Measurements from ENCODE around the gene AEBP2. TPM values are rescaled to one million over a fixed set of nuclear protein-coding genes. Genes with fewer than 3 reads are reported as not detected.

Gene AEBP2
- total and polyA plus RNA-seq, 7 donors, result 5.3 to 24.6 (median 21.6) TPM

DNA sequence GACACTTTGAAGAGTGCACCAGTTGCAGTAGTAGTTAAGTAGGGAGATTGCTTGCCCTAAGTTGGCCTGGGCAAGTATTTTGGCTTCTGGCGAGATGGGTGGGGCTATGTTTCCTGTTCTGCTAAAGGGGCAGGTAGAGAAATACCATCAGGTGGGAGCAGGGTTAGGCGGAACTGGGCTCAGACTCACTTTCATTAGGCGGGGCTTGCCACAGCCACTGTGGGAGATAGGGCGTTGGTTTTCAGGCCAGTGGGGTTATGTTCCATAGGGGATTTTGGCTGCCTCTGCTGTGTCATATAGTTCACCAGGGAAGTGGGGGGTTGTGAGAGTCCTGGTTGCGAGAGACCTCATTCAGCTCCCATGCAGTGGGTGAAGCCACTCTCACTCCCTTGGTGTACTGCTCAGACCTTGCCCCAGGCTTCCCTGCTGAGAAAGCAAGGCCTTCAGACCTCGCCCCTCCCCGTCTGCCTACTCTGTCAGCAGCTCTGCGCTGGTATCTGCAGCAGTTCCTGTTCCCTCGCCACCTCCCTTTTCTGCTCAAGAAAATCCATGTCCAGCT, 43.3 kb downstream of the AEBP2 start:
- Histone ChIP-seq H3K9me3 (no peaks in the 10 kb centered on the region), H3K4me1 (no peaks in the 10 kb centered on the region), H3K27ac (no peak overlapping the region), H3K36me3 (ENCODE audit: insufficient read depth in 1 of 2, low read depth in 1 of 2) (no peaks in the 10 kb centered on the region), H3K4me3 (no peak overlapping the region), H3K27me3 (ENCODE audit: insufficient read depth in 3 of 3, low read length in 2 of 3) (no peaks in the 10 kb centered on the region)
- 86 to 96% (median 95%) methylated on average over 9 of the region's 9 CpGs for WGBS, 3 donors
- DNase-seq, result peak in 1 of 2 donors; percentile 21
- intact Hi-C loops (cut with DNase I), result no loop called here
- TF ChIP-seq, protein P1, sequence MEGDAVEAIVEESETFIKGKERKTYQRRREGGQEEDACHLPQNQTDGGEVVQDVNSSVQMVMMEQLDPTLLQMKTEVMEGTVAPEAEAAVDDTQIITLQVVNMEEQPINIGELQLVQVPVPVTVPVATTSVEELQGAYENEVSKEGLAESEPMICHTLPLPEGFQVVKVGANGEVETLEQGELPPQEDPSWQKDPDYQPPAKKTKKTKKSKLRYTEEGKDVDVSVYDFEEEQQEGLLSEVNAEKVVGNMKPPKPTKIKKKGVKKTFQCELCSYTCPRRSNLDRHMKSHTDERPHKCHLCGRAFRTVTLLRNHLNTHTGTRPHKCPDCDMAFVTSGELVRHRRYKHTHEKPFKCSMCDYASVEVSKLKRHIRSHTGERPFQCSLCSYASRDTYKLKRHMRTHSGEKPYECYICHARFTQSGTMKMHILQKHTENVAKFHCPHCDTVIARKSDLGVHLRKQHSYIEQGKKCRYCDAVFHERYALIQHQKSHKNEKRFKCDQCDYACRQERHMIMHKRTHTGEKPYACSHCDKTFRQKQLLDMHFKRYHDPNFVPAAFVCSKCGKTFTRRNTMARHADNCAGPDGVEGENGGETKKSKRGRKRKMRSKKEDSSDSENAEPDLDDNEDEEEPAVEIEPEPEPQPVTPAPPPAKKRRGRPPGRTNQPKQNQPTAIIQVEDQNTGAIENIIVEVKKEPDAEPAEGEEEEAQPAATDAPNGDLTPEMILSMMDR (IDR thresholded peaks at IDR 0.05), result no peak
- no peak for ATAC-seq

DNA sequence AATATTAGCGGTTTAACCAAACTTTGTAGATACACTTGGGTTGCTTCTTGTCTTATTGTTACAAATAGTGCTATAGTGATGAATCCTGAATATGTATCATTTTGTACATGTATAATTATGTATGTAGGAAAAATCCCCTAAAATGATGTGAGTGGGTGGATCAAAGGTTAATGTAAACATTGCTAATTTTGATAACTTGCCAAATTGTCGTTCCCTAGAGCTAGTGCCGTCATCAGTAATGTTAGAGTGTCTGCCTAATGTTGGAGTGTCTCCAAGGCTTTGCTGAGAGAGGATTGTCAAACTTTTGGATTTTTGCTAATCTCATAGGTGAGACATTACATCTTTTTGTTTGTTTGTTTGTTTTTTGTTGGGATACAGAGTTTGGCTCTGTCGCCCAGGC, 44.4 kb downstream of the AEBP2 start:
- H3K27me3 ChIP-seq (ENCODE audit: insufficient read depth in 3 of 3, low read length in 2 of 3), result no peaks in the 10 kb centered on the region
- no peak for DNase-seq
- H3K4me3 ChIP-seq, result no peak overlapping the region
- TF ChIP-seq, protein P1 (IDR thresholded peaks at IDR 0.05), result no peak
- H3K36me3 ChIP-seq (ENCODE audit: insufficient read depth in 1 of 2, low read depth in 1 of 2), result no peaks in the 10 kb centered on the region
- 82 to 86% (median 82%) methylated on average over 4 of the region's 4 CpGs for WGBS, 3 donors
- intact Hi-C loops (cut with DNase I), result no loop called here
- no peak for ATAC-seq
- H3K9me3 ChIP-seq, result no peaks in the 10 kb centered on the region
- H3K27ac ChIP-seq, result no peak overlapping the region
- H3K4me1 ChIP-seq, result peaks cover 3% of the 10 kb centered on the region

DNA sequence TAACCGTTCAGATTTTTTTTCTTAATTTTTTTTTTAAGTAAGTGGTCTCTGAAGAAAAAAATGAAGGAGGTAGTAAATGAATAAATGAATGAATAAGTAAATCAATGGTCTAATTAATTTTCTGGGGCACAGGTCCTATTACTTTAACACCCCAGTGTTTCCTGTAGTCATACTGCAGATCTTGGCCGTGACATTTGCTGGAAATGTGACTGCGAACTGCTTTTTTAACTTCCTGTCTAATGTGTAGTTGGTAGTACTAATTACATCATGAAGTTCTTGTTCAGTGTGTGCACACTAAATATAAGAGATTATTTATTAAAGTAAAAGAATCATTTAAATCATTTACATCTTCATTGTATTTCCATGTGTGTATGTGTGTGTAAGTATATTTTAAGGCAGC, 45.4 kb downstream of the AEBP2 start:
- Histone ChIP-seq H3K4me1 (peaks cover 3% of the 10 kb centered on the region), H3K36me3 (ENCODE audit: insufficient read depth in 1 of 2, low read depth in 1 of 2) (no peaks in the 10 kb centered on the region), H3K4me3 (no peak overlapping the region), H3K27ac (no peak overlapping the region), H3K9me3 (no peaks in the 10 kb centered on the region), H3K27me3 (ENCODE audit: insufficient read depth in 3 of 3, low read length in 2 of 3) (no peaks in the 10 kb centered on the region)
- TF ChIP-seq, protein P1 (IDR thresholded peaks at IDR 0.05), result no peak
- ATAC-seq (no peak), DNase-seq (no peak)
- intact Hi-C loops (cut with DNase I), result no loop called here
- WGBS, 3 donors, result 84 to 91% (median 90%) methylated on average over 3 of the region's 3 CpGs

DNA sequence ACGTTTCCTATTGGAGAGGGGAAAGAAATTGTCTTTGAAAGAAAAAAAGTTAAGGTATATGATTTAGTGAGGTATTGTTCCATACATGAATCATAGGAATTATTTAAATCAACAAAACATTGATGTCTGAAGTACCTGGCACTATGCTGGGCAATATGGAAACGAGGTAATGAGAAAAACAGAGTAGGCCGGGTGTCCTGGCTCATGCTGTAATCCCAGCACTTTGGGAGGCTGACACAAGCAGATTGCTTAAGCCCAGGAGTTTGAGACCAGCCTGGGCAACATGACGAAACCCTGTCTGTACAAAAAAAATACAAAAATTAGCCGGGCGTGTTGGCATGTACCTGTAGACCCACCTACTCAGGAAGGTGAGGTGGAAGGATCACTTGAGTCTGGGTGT, 45.9 kb downstream of the AEBP2 start:
- no peak overlapping the region for H3K4me3 ChIP-seq
- ATAC-seq (no peak), DNase-seq (no peak)
- intact Hi-C loops (cut with DNase I), result no loop called here
- no peaks in the 10 kb centered on the region for H3K36me3 ChIP-seq (ENCODE audit: insufficient read depth in 1 of 2, low read depth in 1 of 2)
- TF ChIP-seq, protein P1 (IDR thresholded peaks at IDR 0.05), result no peak
- no peaks in the 10 kb centered on the region for H3K9me3 ChIP-seq
- no peak overlapping the region for H3K27ac ChIP-seq
- 59 to 76% (median 65%) methylated on average over 6 of the region's 6 CpGs for WGBS, 3 donors
- no peaks in the 10 kb centered on the region for H3K27me3 ChIP-seq (ENCODE audit: insufficient read depth in 3 of 3, low read length in 2 of 3)
- H3K4me1 ChIP-seq, result peaks cover 3% of the 10 kb centered on the region

DNA sequence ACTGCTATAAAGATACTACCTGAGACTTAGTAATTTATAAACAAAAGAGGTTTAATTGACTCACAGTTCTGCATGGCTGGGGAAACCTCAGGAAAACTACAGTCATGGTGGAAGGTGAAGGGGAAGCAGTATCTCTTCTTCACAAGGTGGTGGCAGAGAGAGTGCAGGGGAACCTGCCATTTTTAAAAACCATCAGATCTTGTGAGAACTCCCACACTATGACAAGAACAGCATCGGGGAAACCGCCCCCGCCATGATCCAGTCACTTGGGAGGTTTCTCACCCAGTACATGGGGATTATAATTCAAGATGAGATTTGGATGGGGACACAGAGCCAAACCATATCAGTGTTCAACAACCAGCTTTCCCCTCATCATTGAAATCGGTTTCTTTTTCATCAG, 49.9 kb downstream of the AEBP2 start:
- DNase-seq, result no peak
- no peak overlapping the region for H3K4me3 ChIP-seq
- H3K27me3 ChIP-seq (ENCODE audit: insufficient read depth in 3 of 3, low read length in 2 of 3), result no peaks in the 10 kb centered on the region
- ATAC-seq, result no peak
- intact Hi-C loops (cut with DNase I), result no loop called here
- 87 to 92% (median 87%) methylated on average over 4 of the region's 4 CpGs for WGBS, 3 donors
- peaks cover 8% of the 10 kb centered on the region for H3K4me1 ChIP-seq
- H3K9me3 ChIP-seq, result no peaks in the 10 kb centered on the region
- peaks cover 0 to 9% of the 10 kb centered on the region in 2 donors for H3K36me3 ChIP-seq (ENCODE audit: insufficient read depth in 1 of 2, low read depth in 1 of 2)
- TF ChIP-seq, protein P1 (IDR thresholded peaks at IDR 0.05), result no peak
- no peak overlapping the region for H3K27ac ChIP-seq

All from psoas muscle (tissue), 8 donors.